ENCODE data around the gene NES.

The NES gene

DNA sequence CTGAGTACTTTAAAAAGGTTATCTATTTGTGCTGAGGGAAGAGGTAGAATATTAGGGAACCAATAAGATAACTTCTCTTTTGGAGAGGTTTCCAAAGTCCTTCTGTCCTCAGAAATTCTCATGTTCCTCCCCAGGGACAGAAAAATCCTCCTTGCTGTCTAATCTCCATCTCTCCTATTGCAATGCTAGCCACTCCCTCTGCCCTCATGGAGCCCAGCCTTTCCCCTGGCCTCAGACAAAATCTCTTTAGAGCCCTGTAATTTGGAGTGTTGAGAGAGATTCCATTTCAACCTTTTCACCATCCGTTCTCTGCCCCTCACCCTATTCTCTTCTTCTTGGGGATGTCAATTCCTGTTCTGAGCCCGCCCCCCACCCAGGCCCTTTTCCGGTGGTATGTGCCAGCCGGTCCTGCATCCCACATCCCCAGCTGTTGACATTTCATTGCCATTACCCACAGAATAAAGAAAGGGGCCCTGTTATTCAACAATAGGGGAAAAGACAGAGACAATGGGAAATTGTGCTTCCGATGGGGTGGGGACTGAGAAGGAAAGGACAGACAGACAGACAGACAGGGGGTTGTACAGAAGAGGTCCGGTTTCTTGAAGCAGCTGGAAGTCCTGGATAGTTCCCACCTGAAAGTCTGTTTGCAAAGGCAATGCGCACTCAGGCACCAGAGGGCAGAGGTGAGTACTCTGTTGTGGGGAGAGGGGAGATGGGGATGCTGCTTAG lies 58.2 kb downstream of the NES start, which contains the start of gene HAPLN2:
TSS of gene HAPLN2 (plus strand) at position 563 of the 729 bp plus-strand sequence. CDS start 4,076 bp downstream, outside the sequence.
- DNase-seq (ENCODE audit: low spot score), result no peak

All from germinal center (tissue), 1 donor.